HG02852 (cell line): Measurements from ENCODE around the gene SLC26A6.

Experiments used
- ATAC-seq: cut with Tn5 transposase; IDR thresholded peaks from one replicate; pipeline ENCODE4 v1.9.1; 2021; ENCODE audit warnings: mild to moderate bottlenecking, moderate library complexity; ENCODE audit not compliant: unreplicated experiment

Gene SLC26A6

GRCh38 chr3:48662145-48662752, 27.0 kb upstream of the SLC26A6 start:
- no peak for ATAC-seq

GRCh38 chr3:48661501-48662144, 26.4 kb upstream of the SLC26A6 start:
- ATAC-seq, result no peak

GRCh38 chr3:48660800-48661400, 25.6 kb upstream of the SLC26A6 start:
- no peak for ATAC-seq

- no peak for ATAC-seq
Observed at GRCh38 chr3:48656841-48657281, 21.6 kb upstream of the SLC26A6 start.

GRCh38 chr3:48656061-48656840, 21.0 kb upstream of the SLC26A6 start:
- peak; percentile 62 for ATAC-seq

- ATAC-seq, result no peak
Observed at GRCh38 chr3:48655606-48656005, 20.3 kb upstream of the SLC26A6 start.

GRCh38 chr3:48655063-48655462, 19.8 kb upstream of the SLC26A6 start:
- ATAC-seq, result no peak

GRCh38 chr3:48652923-48653715, 17.9 kb upstream of the SLC26A6 start:
- no peak for ATAC-seq

- ATAC-seq, result no peak
Observed at GRCh38 chr3:48651771-48652170, 16.5 kb upstream of the SLC26A6 start.

GRCh38 chr3:48650723-48651122, 15.5 kb upstream of the SLC26A6 start:
- ATAC-seq, result no peak

- ATAC-seq, result no peak
Observed at GRCh38 chr3:48648188-48648850, 13.1 kb upstream of the SLC26A6 start.

- ATAC-seq, result no peak
Observed at GRCh38 chr3:48647714-48648113, 12.5 kb upstream of the SLC26A6 start.

GRCh38 chr3:48644898-48645760, 9.9 kb upstream of the SLC26A6 start:
- no peak for ATAC-seq

GRCh38 chr3:48642605-48643004, 7.3 kb upstream of the SLC26A6 start:
- ATAC-seq, result no peak

GRCh38 chr3:48641396-48641795, 6.1 kb upstream of the SLC26A6 start:
- no peak for ATAC-seq

- no peak for ATAC-seq
Observed at GRCh38 chr3:48639944-48640606, 4.8 kb upstream of the SLC26A6 start.

GRCh38 chr3:48637305-48637704, 2.0 kb upstream of the SLC26A6 start:
- ATAC-seq, result no peak

GRCh38 chr3:48636149-48636655, 941 bp upstream of the SLC26A6 start:
- no peak for ATAC-seq
